Measurements from ENCODE around the gene SAP30BP.
A peak's percentile ranks its signal among the peaks of the same experiment; 100 is the strongest.

The SAP30BP gene

GRCh38 chr17:75721463-75722011 lies 54.4 kb downstream of the SAP30BP start:
- DNase-seq = no peak

GRCh38 chr17:75722076-75722475 lies 54.9 kb downstream of the SAP30BP start:
- peak in 1 of 14 donors; percentile 28 for DNase-seq

- DNase-seq = no peak
These were observed 55.5 kb downstream of the SAP30BP start for GRCh38 chr17:75722542-75723095.

DNA sequence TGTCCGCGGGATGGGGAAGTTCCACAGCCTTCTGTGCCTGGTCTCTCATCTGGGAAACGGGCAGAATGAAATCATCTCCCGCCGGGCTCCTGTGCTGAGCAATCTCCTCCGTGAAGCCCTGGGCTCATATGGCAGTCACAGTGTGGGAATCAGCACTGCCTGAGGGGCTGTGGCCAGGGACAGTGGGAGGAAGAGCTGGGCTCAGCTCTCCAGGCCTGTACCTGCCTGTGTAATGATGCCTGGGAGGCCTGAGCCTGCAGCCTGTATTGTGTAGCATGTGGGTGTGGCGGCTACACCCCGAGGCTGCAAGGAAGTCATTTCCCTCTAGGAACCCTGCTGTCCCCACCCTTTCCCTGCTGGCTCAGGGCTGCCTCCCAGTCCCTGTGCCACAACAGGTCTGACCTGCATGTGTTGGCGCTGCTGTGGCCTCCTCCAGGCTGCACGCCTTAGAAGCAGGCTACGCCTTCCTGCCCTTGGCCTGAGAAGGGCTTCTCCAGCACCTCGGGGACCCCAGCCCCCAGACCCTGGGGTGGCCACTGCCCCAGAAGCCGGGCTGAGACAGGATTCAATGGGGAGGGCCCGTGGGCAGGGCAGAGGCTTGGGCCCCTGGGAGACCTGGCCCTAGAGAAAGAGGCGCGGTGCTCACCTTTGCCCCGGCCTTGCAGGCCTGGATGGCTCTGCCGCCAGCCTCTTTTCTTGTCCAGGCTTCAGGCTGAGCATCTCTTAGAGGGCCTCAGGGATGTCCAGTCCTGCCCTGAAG lies 56.2 kb downstream of the SAP30BP start:
- no peak for DNase-seq

- no peak for DNase-seq
These were observed 57.2 kb downstream of the SAP30BP start for GRCh38 chr17:75724016-75725003.

DNA sequence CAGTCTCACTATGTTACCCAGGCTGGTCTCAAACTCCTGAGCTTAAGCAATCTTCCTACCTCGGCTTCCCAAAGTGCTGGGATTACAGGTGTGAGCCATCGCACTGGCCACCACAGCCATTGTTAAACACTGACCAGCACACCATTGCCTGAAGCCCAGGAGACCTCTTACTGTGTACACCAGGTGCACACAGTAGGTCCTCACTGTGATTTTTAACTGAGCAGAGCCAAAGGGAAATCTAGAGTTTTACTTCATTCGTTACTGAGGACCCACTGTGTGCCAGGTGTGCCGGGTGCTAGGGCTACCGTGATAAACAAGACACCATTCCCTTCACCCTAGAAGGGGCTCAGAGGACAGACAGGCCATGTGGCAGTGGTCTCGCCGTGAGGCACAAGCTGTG lies 58.4 kb downstream of the SAP30BP start:
- DNase-seq = no peak

GRCh38 chr17:75727391-75727790 lies 60.3 kb downstream of the SAP30BP start:
- no peak for DNase-seq

- no peak for DNase-seq
These were observed 62.2 kb downstream of the SAP30BP start for GRCh38 chr17:75729351-75729750.

- no peak for DNase-seq
These were observed 62.9 kb downstream of the SAP30BP start for GRCh38 chr17:75730065-75730464.

DNA sequence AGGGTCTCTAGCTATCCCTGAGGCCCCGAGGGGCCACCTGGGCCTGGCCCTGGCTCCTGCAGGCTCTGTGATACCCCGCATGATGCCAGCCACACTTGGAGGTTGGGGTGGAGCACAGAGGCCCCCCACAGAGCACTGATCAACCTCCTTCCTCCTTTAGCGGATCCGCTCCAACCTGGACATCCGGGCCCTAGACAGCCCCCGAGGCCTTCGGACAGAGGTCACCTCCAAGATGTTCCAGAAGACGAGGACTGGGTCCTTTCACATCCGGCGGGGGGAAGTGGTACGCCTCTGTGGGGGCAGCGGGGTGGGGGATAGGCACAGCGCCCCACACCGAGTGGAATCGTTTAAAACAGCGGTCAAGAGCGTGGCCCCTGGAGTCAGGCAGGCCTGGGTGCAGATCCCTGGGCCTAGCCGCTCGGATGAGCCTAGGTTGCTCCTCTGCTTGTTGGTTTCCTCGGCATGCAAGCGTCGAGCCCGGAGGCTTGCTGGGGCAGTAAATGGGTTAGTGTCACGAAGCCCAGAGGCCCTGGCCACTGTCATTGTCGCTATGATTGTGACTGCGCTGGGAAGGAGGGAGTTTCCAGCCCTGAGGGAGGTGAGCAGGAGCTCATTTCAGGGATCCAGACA lies 64.1 kb downstream of the SAP30BP start:
- DNase-seq = no peak

- DNase-seq = no peak
These were observed 64.8 kb downstream of the SAP30BP start for GRCh38 chr17:75731716-75732498.

- DNase-seq = no peak
These were observed 66.3 kb downstream of the SAP30BP start for GRCh38 chr17:75733471-75733870.

DNA sequence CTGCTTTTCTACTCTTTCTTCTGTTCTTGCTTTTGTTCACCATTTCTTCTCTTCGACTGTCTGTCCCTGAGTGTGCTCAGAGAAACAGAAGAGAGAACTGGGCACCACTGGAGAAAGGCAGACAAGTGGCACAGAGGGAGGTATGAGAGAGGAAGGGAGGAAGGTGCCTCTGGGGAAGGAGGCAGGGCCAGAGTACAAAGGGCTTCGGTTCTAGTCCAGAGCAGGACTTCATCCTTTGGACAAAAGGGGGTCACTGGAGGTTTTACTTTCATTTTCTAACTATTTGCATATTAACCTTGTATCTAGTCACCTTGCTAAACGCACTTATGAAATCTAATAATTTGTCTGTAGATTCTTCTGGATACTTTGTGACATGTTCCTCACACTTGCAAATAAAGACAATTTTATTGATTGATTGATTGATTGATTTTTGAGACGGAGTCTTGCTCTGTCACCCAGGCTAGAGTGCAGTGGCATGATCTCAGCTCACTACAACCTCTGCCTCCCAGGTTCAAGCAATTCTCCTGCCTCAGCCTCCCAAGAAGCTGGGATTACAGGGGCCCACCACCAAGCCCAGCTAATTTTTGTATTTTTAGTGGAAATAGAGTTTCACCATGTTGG lies 67.6 kb downstream of the SAP30BP start:
- no peak for DNase-seq

DNA sequence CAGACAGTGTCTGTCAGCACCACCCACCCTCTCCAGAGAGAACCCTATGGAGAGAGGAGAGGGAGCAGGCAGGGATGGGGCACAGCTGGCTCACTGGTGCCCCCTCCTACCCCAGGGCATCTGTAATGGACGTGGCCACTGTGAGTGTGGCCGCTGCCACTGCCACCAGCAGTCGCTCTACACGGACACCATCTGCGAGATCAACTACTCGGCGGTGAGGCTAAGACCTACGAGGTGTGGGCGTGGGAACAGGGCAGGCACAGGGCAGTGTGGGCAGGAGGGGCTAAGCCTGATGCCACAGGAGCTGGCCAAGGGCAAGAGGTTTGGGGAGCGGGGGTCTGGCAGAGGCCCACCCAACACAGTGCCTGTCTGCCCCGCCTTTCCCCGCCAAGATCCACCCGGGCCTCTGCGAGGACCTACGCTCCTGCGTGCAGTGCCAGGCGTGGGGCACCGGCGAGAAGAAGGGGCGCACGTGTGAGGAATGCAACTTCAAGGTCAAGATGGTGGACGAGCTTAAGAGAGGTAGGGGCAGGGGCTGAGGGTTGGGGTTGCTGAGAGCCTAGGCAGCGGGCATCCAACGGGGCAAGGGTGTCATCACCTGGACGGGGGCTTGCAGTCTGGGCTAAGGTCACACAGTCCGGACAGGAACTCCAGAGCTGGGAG lies 69.2 kb downstream of the SAP30BP start:
- no peak for DNase-seq

DNA sequence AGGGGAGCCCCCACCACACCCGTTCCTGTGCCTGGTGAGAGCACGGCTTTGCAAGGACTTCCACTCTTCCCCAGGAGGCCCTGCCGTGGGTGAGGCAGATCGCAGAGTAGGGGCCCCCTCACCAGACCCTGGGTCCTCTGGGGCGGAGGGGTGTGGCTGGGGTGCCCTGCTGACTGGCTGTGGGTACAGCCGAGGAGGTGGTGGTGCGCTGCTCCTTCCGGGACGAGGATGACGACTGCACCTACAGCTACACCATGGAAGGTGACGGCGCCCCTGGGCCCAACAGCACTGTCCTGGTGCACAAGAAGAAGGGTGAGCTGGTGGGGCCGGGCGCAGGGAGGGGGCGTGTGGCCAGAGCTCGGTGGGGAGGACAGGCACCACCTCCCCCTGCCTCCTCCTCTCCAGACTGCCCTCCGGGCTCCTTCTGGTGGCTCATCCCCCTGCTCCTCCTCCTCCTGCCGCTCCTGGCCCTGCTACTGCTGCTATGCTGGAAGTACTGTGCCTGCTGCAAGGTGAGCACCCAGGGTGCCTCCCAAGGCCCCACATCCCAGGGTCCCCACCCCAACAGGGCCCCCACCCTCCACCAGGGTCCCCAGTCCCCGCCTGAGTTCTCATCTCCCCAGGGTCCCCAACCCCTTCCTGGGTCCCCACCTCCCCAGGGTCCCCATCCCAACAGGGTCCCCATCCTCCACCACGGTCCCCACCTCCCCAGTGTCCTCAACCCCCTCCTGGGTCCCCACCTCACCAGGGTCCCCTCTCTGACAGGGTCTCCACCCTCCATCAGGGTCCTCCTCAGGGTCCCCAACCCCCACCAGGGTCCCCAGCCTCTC lies 70.2 kb downstream of the SAP30BP start:
- DNase-seq = no peak

GRCh38 chr17:75738218-75738802 lies 71.2 kb downstream of the SAP30BP start:
- DNase-seq = peak in 5 of 14 donors; percentile 11 to 87 (median 36)

DNA sequence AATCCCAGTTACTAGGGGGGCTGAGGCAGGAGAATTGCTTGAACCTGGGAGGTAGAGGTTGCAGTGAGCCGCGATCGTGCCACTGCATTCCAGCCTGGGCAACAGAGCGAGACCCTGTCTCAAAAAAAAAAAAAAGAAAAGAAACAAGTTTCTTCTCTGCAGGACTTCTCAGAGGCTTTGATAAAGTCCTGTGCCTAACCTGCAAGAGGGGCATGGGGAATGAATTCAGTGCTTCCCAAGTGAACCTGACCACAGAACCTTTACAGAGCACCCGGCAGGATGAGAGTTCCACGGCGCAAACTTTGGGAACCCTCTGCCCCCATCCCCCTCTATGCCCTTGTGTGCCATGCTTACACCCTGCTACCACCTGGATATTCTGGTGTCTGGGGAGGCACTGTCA lies 72.0 kb downstream of the SAP30BP start:
- DNase-seq = no peak

- DNase-seq = no peak
These were observed 72.7 kb downstream of the SAP30BP start for GRCh38 chr17:75739801-75740200.

DNA sequence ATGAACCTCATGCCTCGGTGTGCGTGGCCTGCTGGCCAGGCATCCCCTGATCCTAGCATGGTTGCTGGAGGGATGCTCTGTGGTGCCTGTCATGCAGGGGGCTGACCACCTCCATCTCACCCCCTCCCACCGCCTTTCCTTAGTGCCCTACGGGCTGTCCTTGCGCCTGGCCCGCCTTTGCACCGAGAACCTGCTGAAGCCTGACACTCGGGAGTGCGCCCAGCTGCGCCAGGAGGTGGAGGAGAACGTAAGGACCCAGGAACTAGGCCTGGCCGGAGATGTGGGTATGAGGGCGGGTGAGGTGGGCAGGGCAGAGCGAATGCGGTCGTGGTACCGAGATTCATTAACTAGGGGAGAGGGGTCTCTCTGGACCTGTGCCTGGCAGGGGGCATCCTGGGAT lies 73.1 kb downstream of the SAP30BP start:
- no peak for DNase-seq

Measured in C1 segment of cervical spinal cord (tissue), 14 donors.